Progenitor cell of endocrine pancreas (in vitro differentiated cells): ENCODE results near the gene RET. TPM values are rescaled to one million over a fixed set of nuclear protein-coding genes. Genes with fewer than 3 reads are reported as not detected.
A peak's percentile ranks its signal among the peaks of the same experiment; 100 is the strongest.
"Not testable (repeated sequence)": the region's sequence is repeated elsewhere in the genome, so short reads cannot be mapped to it uniquely, and the experiment has no call there.

ENCODE experiments used
- DNase-seq: peaks from one replicate; pipeline ENCODE4 v3.0.0; 2021; ENCODE audit warnings: low spot score; ENCODE audit not compliant: unreplicated experiment
- H3K27ac Mint-ChIP-seq: 2 replicates; pipeline ENCODE4 v1.8.0; 2021; ENCODE audit warnings: mild to moderate bottlenecking, moderate library complexity, mixed read lengths
- H3K27me3 Mint-ChIP-seq: 2 replicates; pipeline ENCODE4 v1.8.0; 2021; ENCODE audit warnings: mixed read lengths
- H3K36me3 Mint-ChIP-seq: 2 replicates; pipeline ENCODE4 v1.8.0; 2022; ENCODE audit warnings: mixed read lengths; ENCODE audit not compliant: insufficient read depth
- H3K4me1 Mint-ChIP-seq: 2 replicates; pipeline ENCODE4 v1.8.0; 2021; ENCODE audit warnings: low read depth, mixed read lengths
- H3K4me3 Mint-ChIP-seq: 2 replicates; pipeline ENCODE4 v1.8.0; 2021; ENCODE audit warnings: low read depth, mild to moderate bottlenecking, moderate library complexity, mixed read lengths
- H3K9me3 Mint-ChIP-seq: 2 replicates; pipeline ENCODE4 v1.8.0; 2021; ENCODE audit warnings: low read depth, mixed read lengths
- CTCF ChIP-seq: fragments of 200-600 bp; sonication (generic); IDR thresholded peaks from one replicate; pipeline ENCODE4 v1.5.0; 2021; ENCODE audit warnings: antibody characterized with exemption, mild to moderate bottlenecking; ENCODE audit not compliant: unreplicated experiment
- total RNA-seq: library from RNA; stranded (reverse); gene quantifications from 2 replicates; pipeline ENCODE4 v1.2.1, GENCODE V29; 2021

The RET gene
- total RNA-seq, 1 donor from 2014 or later, result 1.5 TPM

GRCh38 chr10:43093423-43094076 is 16.7 kb downstream of the RET start:
- no peak for DNase-seq
- no peak overlapping the region for H3K4me3 Mint-ChIP-seq
- no peaks in the 10 kb centered on the region for H3K36me3 Mint-ChIP-seq
- H3K27me3 Mint-ChIP-seq, result peaks cover 33% of the 10 kb centered on the region
- H3K4me1 Mint-ChIP-seq, result no peaks in the 10 kb centered on the region
- no peaks in the 10 kb centered on the region for H3K9me3 Mint-ChIP-seq
- no peak overlapping the region for H3K27ac Mint-ChIP-seq
- TF ChIP-seq CTCF, result peak; percentile 25

GRCh38 chr10:43094085-43094484 is 17.2 kb downstream of the RET start:
- Mint-ChIP-seq H3K4me1 (no peaks in the 10 kb centered on the region), H3K27me3 (peaks cover 28% of the 10 kb centered on the region), H3K4me3 (no peak overlapping the region), H3K36me3 (no peaks in the 10 kb centered on the region), H3K9me3 (no peaks in the 10 kb centered on the region), H3K27ac (no peak overlapping the region)
- no peak for TF ChIP-seq CTCF
- no peak for DNase-seq

DNA sequence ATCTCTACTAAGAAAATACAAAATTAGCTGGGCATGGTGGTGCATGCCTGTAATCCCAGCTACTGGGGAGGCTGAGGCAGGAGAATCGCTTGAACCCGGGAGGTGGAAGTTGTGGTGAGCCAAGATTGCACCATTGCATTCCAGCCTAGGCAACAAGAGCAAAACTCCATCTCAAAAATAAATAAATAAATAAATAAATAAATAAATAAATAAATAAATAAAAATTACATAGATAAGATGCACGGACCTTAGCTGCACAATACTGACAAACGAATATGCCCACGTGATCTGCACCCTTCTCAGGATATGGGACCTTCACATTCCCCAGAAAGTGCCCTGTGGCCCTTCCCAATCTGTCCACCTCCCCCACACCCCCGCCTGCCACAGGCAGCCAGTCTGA is 22.5 kb downstream of the RET start:
- not testable (repeated sequence) for DNase-seq, H3K4me1 Mint-ChIP-seq, H3K27ac Mint-ChIP-seq, H3K9me3 Mint-ChIP-seq, H3K36me3 Mint-ChIP-seq, H3K4me3 Mint-ChIP-seq
- peaks cover 39% of the 10 kb centered on the region for H3K27me3 Mint-ChIP-seq

- H3K36me3 Mint-ChIP-seq, result no peaks in the 10 kb centered on the region
- H3K27ac Mint-ChIP-seq, result no peak overlapping the region
- peaks cover 35% of the 10 kb centered on the region for H3K27me3 Mint-ChIP-seq
- DNase-seq, result no peak
- TF ChIP-seq CTCF, result no peak
- no peaks in the 10 kb centered on the region for H3K9me3 Mint-ChIP-seq
- no peaks in the 10 kb centered on the region for H3K4me1 Mint-ChIP-seq
- H3K4me3 Mint-ChIP-seq, result no peak overlapping the region
Observed at GRCh38 chr10:43099928-43100327, 23.1 kb downstream of the RET start.

DNA sequence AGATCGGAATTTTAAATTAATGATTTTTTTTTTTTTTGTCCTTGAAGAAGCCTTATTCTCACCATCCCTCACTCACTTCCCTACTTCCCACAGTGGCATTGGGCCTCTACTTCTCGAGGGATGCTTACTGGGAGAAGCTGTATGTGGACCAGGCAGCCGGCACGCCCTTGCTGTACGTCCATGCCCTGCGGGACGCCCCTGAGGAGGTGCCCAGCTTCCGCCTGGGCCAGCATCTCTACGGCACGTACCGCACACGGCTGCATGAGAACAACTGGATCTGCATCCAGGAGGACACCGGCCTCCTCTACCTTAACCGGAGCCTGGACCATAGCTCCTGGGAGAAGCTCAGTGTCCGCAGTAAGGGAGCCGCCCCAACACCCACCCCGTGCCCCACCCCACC is 23.5 kb downstream of the RET start:
- no peaks in the 10 kb centered on the region for H3K36me3 Mint-ChIP-seq
- H3K27ac Mint-ChIP-seq, result no peak overlapping the region
- H3K4me3 Mint-ChIP-seq, result no peak overlapping the region
- no peaks in the 10 kb centered on the region for H3K9me3 Mint-ChIP-seq
- H3K4me1 Mint-ChIP-seq, result no peaks in the 10 kb centered on the region
- H3K27me3 Mint-ChIP-seq, result peaks cover 38% of the 10 kb centered on the region
- no peak for DNase-seq
- no peak for TF ChIP-seq CTCF
